Breast epithelium (tissue), 3 donors: ENCODE measurements around the gene NR6A1.

Source experiments
- CTCF ChIP-seq, 3 donors: fragments of 450-650 bp; IDR thresholded peaks; one replicate each; pipeline ENCODE4 v1.5.1; 2016 to 2017; ENCODE audit warnings: antibody characterized with exemption in 3 of 3, mild to moderate bottlenecking in 3 of 3, moderate library complexity in 3 of 3
- POLR2AphosphoS5 ChIP-seq, 3 donors: sonication (generic); formaldehyde crosslinking; IDR thresholded peaks; one replicate each; pipeline ENCODE4 v1.6.1; 2017; ENCODE audit warnings: antibody characterized with exemption in 3 of 3

- TF ChIP-seq CTCF (IDR thresholded peaks at IDR 0.05) (no peak), POLR2AphosphoS5 (IDR thresholded peaks at IDR 0.05) (no peak)
Observed at GRCh38 chr9:124485201-124485600, 285.9 kb downstream of the NR6A1 start.
